SK-N-SH treated with all-trans-retinoic acid at 6 μM for 48 hours (cell line): ENCODE results near the gene ZC3H12C.

Source experiments
- ATAC-seq: fragments of 200-7000 bp; cut with Tn5 transposase; 3 replicates; pipeline ENCODE4 v1.9.1; 2020; ENCODE audit warnings: mild to moderate bottlenecking, moderate library complexity
- ARNTL ChIP-seq: fragments of 450-650 bp; formaldehyde crosslinking; IDR thresholded peaks from 2 replicates; pipeline ENCODE4 v1.5.0; 2020; ENCODE audit warnings: low read depth, mild to moderate bottlenecking, moderate library complexity, borderline replicate concordance
- BACH2 ChIP-seq: fragments of 250-450 bp; sonication (Bioruptor Pico); IDR thresholded peaks from 2 replicates; pipeline ENCODE4 v1.9.0; 2021; ENCODE audit warnings: mild to moderate bottlenecking, borderline replicate concordance
- CSRNP3 ChIP-seq: fragments of 250-450 bp; sonication (Bioruptor Pico); IDR thresholded peaks from 2 replicates; pipeline ENCODE4 v1.5.1; 2021; ENCODE audit warnings: mild to moderate bottlenecking, moderate library complexity
- ESRRG ChIP-seq: fragments of 250-450 bp; sonication (Bioruptor Pico); IDR thresholded peaks from 2 replicates; pipeline ENCODE4 v1.6.1; 2021; ENCODE audit warnings: mild to moderate bottlenecking
- GLIS3 ChIP-seq: fragments of 250-450 bp; sonication (Bioruptor Pico); IDR thresholded peaks from 2 replicates; pipeline ENCODE4 v1.5.0; 2020; ENCODE audit warnings: mild to moderate bottlenecking, moderate library complexity
- ISL1 ChIP-seq: fragments of 250-450 bp; sonication (Bioruptor Pico); IDR thresholded peaks from 2 replicates; pipeline ENCODE4 v2.1.2; 2022; ENCODE audit warnings: mild to moderate bottlenecking, moderate library complexity
- PATZ1 ChIP-seq: fragments of 250-450 bp; sonication (Bioruptor Pico); IDR thresholded peaks from 2 replicates; pipeline ENCODE4 v1.8.0; 2020; ENCODE audit warnings: mild to moderate bottlenecking, moderate library complexity, borderline replicate concordance
- POU6F1 ChIP-seq: fragments of 250-450 bp; sonication (Bioruptor Pico); IDR thresholded peaks from 2 replicates; pipeline ENCODE4 v1.8.0; 2021; ENCODE audit warnings: low read depth, mild to moderate bottlenecking, moderate library complexity, borderline replicate concordance
- RARB ChIP-seq: fragments of 250-450 bp; sonication (Bioruptor Pico); IDR thresholded peaks from 2 replicates; pipeline ENCODE4 v1.8.0; 2021; ENCODE audit warnings: mild to moderate bottlenecking, moderate library complexity
- SNAI2 ChIP-seq: fragments of 250-450 bp; sonication (Bioruptor Pico); IDR thresholded peaks from 2 replicates; pipeline ENCODE4 v1.5.0; 2020; ENCODE audit warnings: mild to moderate bottlenecking, moderate library complexity
- TCF4 ChIP-seq: fragments of 250-450 bp; sonication (Bioruptor Pico); IDR thresholded peaks from 2 replicates; pipeline ENCODE4 v1.8.0; 2021; ENCODE audit warnings: mild to moderate bottlenecking, moderate library complexity, borderline replicate concordance
- TOX ChIP-seq: fragments of 250-450 bp; sonication (Bioruptor Pico); IDR thresholded peaks from 2 replicates; pipeline ENCODE4 v1.8.0; 2021; ENCODE audit warnings: mild to moderate bottlenecking, moderate library complexity, borderline replicate concordance
- TSHZ2 ChIP-seq: fragments of 250-450 bp; sonication (Bioruptor Pico); IDR thresholded peaks from 2 replicates; pipeline ENCODE4 v1.5.0; 2020; ENCODE audit warnings: mild to moderate bottlenecking, moderate library complexity
- ZC3H10 ChIP-seq: fragments of 250-450 bp; sonication (Bioruptor Pico); IDR thresholded peaks from 2 replicates; pipeline ENCODE4 v1.5.1; 2021; ENCODE audit warnings: mild to moderate bottlenecking, moderate library complexity
- ZFP3 ChIP-seq: fragments of 250-450 bp; sonication (Bioruptor Pico); IDR thresholded peaks from 2 replicates; pipeline ENCODE4 v1.5.0; 2020; ENCODE audit warnings: mild to moderate bottlenecking, moderate library complexity
- ZNF565 ChIP-seq: fragments of 450-650 bp; formaldehyde crosslinking; conservative IDR thresholded peaks from 2 replicates; pipeline ENCODE4 v1.5.0; 2020; ENCODE audit warnings: low read depth, mild to moderate bottlenecking, moderate library complexity
- ZNF70 ChIP-seq: fragments of 450-650 bp; formaldehyde crosslinking; IDR thresholded peaks from 2 replicates; pipeline ENCODE4 v1.5.0; 2020; ENCODE audit warnings: mild to moderate bottlenecking, moderate library complexity
- ZNF8 ChIP-seq: fragments of 450-650 bp; formaldehyde crosslinking; IDR thresholded peaks from 2 replicates; pipeline ENCODE4 v1.5.0; 2020; ENCODE audit warnings: mild to moderate bottlenecking, moderate library complexity
- TF ChIP-seq, protein P1 (sequence below): fragments of 250-450 bp; sonication (Bioruptor Pico); IDR thresholded peaks from 2 replicates; pipeline ENCODE4 v1.5.1; 2020; ENCODE audit warnings: low read depth, mild to moderate bottlenecking, moderate library complexity

The ZC3H12C gene

DNA sequence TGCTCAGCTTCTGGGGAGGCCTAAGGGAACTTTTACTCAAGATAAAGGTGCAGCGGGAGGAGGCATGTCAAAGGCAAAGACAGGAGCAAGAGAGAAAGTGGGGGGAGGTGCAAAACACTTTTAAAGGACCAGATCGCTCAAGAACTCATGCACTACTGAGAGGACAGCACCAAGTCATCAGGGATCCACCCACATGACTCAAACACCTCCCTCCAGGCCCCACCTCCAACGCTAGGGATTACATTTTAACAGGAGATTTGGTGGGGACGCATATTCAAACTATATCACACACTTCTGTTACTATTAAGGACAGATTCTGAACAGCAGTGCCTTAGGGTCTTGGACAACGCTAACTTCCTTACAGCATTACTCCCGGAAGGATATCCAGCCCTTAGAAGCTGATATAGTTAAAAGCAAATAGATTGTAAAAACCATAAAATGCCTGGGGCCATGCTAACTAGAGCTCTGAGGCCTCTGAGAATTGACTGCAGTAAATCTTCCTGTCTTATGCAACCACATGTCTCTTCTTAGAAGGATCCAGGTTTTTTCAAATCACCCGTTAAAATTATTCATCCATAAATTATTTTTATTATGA, 16.7 kb upstream of the ZC3H12C start:
- ATAC-seq: no peak
- TF ChIP-seq ZC3H10 (CRISPR knock-in tag) (no peak), ESRRG (no peak), BACH2 (CRISPR knock-in tag) (no peak), POU6F1 (CRISPR knock-in tag) (no peak), CSRNP3 (no peak), SNAI2 (no peak), GLIS3 (CRISPR knock-in tag) (no peak), ISL1 (CRISPR knock-in tag) (no peak), TOX (CRISPR knock-in tag) (no peak), PATZ1 (CRISPR knock-in tag) (no peak), TSHZ2 (no peak), TCF4 (CRISPR knock-in tag) (no peak), ZNF70 (CRISPR knock-in tag) (no peak), ZNF565 (CRISPR knock-in tag) (no peak), ZNF8 (no peak), ARNTL (CRISPR knock-in tag) (no peak), ZFP3 (CRISPR knock-in tag) (no peak), RARB (CRISPR knock-in tag) (no peak)
- TF ChIP-seq, protein P1, sequence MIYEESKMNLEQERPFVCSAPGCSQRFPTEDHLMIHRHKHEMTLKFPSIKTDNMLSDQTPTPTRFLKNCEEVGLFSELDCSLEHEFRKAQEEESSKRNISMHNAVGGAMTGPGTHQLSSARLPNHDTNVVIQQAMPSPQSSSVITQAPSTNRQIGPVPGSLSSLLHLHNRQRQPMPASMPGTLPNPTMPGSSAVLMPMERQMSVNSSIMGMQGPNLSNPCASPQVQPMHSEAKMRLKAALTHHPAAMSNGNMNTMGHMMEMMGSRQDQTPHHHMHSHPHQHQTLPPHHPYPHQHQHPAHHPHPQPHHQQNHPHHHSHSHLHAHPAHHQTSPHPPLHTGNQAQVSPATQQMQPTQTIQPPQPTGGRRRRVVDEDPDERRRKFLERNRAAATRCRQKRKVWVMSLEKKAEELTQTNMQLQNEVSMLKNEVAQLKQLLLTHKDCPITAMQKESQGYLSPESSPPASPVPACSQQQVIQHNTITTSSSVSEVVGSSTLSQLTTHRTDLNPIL (CRISPR knock-in tag): no peak

GRCh38 chr11:110077346-110077745, 15.8 kb upstream of the ZC3H12C start:
- TF ChIP-seq ZNF8 (no peak), ISL1 (CRISPR knock-in tag) (no peak), GLIS3 (CRISPR knock-in tag) (no peak), TCF4 (CRISPR knock-in tag) (no peak), BACH2 (CRISPR knock-in tag) (no peak), ZFP3 (CRISPR knock-in tag) (no peak), SNAI2 (no peak)
- TF ChIP-seq, protein P1 (CRISPR knock-in tag): no peak
- TF ChIP-seq, all 23 proteins: peak for 0
- ATAC-seq: no peak
